ENCODE results near the gene RIC3.

RIC3 gene

GRCh38 chr11:8067567-8067928 lies 101.3 kb downstream of the RIC3 start:
- DNase-seq (ENCODE audit: low read depth in 2 of 2): no peak

DNA sequence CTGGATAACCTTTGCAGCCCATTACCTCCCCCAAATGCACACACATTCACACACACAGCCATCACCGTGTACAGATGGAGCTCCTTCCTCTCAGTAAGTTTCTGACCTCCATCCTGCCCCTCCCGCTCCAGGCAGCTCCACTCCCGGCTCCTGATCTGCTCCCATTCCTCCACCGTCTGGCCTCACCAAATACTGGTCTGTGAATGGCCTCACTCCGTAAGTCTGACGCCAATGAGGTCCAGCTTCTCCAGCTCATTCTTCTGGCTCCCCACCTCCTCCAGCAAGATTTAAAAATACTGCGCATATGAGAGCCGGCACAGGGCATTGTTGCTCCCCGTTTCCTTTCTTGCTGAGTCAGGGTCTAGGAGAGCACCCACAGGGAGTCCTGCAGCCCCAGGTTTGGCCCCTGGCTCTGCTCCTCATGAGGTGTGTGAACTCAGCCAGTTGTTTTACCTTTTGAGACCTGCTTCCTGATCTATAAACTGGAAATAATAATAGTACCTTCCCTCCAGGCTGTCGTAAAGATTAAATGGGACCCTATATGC lies 101.8 kb downstream of the RIC3 start:
- DNase-seq (ENCODE audit: low read depth in 2 of 2): no peak

DNA sequence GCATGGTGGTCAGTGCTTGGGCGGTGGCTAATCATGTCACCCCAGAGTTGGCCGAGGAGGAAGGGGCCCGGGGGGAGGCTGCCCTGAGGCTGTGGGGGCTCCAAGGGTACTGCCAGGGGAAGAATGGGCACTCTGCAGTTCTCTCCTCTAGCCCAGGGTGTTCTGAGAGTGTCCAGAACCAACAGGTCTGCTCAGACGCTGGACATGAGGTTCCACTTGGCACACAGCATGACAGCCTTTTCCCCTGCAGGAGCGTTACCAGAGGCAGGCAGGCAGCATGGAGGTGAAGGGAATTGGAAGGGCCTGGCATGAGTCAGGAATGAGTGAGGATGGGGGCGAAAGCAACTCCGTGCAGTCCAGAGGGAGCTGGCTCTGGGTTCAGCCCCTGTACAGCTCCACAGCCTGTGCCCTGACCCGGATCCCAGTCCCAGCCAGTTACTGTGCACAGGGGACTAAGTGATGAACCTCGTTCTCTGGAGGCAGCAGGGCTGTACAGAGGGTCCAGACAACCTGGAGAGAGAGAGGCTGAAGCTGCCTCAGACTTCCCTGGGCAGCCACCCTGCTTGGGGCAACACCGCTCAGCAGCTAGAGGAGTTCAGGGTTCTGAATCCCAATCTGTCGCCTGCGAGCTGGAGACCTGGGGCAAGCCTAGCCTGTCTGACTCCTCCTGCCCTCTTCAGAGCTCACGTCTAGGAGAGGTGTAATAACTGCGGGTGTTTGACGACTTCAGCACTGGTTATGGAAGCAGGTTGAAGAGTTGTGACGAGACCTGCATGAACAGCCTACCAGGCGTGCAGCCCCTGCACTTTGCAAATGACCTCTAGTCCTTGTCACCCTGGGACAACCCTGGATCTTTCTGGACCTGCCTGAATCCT lies 102.6 kb downstream of the RIC3 start:
- no peak for DNase-seq (ENCODE audit: low read depth in 2 of 2)

DNA sequence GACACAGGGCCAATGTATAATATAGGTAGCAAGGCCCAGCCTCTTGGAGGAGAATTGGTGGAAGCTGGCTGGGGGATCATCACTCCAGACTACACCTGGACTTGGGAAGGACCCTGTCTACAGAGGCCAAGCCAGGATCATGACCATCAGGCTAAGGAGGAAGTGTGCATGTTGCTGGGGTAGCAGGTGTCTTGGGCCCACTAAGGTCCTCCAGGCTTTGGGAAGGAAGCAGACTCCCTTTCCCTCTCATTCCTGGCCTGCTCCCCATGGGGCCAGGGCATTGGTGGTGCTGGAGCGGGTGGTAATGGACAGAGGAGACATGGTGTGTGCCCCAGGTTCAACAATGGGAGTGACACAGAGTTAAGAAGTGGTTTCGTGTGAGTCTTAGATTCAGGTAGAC lies 103.8 kb downstream of the RIC3 start:
- DNase-seq (ENCODE audit: low read depth in 2 of 2): no peak

DNA sequence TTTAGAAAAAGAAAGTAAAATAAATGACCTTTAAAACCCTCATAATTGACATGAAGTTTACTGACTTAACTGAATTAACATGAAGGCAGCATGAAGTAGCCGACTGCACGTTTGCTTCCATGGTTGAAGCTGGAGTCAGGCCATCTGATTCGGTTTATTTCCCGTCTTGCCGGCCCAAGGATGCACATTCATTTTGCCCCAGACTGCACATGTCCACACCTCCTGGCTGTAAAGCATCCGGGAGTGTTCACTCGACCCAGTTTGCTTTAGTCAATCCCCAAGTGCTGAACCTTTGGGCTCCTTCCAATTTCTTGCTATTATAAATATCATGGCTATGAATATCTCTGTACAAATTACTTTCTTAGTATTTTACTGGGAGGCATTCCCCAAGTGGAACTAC lies 105.5 kb downstream of the RIC3 start:
- no peak for DNase-seq (ENCODE audit: low read depth in 2 of 2)

DNA sequence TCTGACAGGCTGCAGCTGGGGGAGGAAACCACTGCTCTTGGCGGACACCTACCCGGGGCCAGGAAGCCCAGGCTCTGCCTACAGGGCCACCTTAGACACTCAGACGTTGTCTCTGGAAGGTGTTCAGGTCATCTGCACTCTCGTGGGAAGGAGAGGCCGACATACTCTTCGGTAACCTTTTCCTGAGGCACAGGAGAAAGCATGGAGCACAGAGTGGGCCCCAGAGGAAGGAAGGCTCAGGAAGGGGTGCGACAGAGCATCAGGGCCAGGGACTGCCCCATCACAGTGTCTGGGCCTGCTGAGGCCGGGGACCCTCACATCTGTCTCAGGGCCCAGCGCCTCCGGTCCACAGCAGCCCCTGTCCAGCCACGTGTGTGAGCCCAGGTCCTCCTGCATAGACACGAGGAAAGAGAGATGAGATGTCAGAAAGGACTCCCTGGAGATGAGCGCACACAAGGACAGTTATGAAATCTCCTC lies 106.0 kb downstream of the RIC3 start:
- no peak for DNase-seq (ENCODE audit: low read depth in 2 of 2)

- no peak for DNase-seq (ENCODE audit: low read depth in 2 of 2)
Observed at GRCh38 chr11:8061555-8062428, 107.0 kb downstream of the RIC3 start.

DNA sequence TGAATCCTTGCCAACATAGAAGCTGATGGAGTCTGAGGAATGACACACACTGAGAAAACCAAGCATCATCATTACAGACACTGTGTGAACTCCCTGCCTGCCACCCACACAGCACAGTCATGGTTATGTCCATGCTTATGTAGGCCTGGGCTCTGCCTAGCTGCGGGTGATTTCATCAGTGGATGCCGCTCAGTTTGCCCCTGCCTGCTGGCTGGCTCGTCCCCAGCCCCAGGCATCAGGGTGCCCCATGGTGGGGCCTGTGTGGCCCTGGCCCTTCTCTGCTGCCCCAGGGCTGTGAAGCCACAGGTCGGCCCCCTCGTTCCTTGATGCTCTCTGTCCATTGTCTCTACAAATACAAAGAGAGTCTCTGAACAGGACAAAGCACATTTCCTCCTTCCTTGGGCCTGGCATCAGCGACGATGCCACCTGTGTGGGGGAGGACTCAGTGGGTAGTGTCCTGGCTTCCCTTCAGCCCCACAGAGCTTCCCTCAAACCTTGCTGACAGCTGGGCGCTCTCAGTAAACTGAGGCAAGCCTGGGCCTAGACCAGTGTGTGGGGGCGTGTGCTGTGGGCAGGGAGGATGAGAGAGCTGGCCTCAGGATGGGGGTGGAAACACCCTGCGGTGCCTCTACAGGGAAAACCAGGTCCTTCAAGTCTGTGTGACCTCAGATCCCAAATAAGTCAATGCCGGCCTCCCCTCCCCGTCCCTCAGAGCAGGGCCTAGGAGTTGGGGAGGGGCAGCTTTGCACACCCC lies 107.8 kb downstream of the RIC3 start:
- DNase-seq (ENCODE audit: low read depth in 2 of 2): no peak

DNA sequence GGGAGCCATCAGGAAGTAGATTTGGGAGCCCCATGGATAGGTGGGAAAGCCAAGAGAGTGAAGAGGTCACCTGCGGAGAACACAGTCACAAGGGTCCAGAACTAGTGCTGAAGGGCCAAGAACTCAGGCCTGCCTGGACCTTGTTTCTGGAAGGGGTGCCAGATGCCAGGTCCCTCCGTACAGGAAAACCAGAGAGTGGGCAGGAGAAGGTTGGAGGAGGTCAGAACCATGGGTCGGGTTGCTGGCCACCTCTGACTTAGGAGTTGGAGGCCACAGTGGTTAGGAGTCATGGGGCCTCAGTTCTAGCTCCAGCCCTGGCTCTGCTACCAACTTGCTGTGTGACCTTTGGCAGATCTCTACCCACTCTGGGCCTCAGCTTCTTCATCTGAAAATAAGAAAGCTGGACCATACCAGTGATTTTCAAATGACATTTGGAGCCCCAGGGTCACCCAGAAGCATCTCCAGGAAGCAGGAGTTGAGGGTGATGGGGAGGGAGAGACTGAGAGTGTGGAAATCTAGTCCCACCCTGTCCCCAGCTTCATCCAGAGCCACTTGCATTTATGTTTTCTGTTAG lies 108.6 kb downstream of the RIC3 start:
- no peak for DNase-seq (ENCODE audit: low read depth in 2 of 2)

GRCh38 chr11:8059571-8060011 lies 109.2 kb downstream of the RIC3 start:
- DNase-seq (ENCODE audit: low read depth in 2 of 2): no peak

GRCh38 chr11:8059030-8059429 lies 109.8 kb downstream of the RIC3 start:
- no peak for DNase-seq (ENCODE audit: low read depth in 2 of 2)

- no peak for DNase-seq (ENCODE audit: low read depth in 2 of 2)
Observed at GRCh38 chr11:8058216-8058615, 110.6 kb downstream of the RIC3 start.

DNA sequence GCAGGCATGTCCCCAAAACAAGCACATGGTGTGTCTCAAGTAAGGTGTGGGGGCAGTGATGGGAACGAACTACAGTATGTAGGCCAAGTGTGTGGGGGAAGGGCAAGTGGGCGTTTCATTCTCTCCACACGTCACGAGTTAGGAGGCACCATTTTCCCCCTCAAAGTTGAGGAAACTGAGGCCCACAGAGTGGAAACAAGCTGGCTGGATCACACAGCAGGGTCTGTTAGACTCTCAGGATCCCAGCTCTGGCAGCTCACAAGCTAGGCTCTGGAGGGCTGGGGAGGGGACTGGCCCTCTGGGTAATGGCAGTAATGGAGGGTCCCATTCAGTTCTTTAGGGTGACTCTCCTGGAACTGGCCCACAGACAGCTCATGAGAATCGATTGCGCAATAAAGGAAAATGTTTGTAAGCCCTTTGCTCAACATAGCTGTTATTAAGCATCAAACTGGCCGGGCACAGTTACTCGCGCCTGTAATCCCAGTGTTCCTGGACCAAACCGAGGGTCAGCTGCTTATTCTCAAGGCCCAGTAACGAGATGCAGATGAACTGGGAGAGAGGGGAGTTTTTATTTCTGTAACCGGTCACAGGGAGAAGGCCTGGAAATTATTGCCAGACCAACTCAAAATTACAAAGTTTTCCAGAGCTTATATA lies 111.9 kb downstream of the RIC3 start:
- no peak for DNase-seq (ENCODE audit: low read depth in 2 of 2)

Measured in stimulated activated CD8-positive, alpha-beta memory T cell treated with anti-CD3 and anti-CD28 coated beads, Interleukin-2, amount 100 ng/mL, for 1 hour (primary cell).